Body of pancreas (tissue), 4 donors: ENCODE results near the gene EHBP1L1.

Source experiments
- CTCF ChIP-seq, 7 experiments: fragments of 450-650 bp in 4 of 7; fragments of 200-600 bp in 3 of 7; sonication (generic) in 3 of 7; IDR thresholded peaks; one replicate each; pipeline ENCODE4 v1.5.1; 2016 to 2019; ENCODE audit warnings: antibody characterized with exemption in 7 of 7
- POLR2A ChIP-seq, 3 donors: fragments of 450-650 bp; IDR thresholded peaks; one replicate each; pipeline ENCODE4 v1.6.1; 2016; ENCODE audit warnings: antibody characterized with exemption in 3 of 3, mild to moderate bottlenecking in 2 of 3

- no peak for TF ChIP-seq CTCF (IDR thresholded peaks at IDR 0.05)
- TF ChIP-seq POLR2A (IDR thresholded peaks at IDR 0.05) = no peak
These were observed 18.4 kb upstream of the EHBP1L1 start for GRCh38 chr11:65557280-65558001.
